Measurements from ENCODE around the gene VGLL4. TPM values are rescaled to one million over a fixed set of nuclear protein-coding genes. Genes with fewer than 3 reads are reported as not detected.

Gene VGLL4
- total and polyA plus RNA-seq, 5 donors, result 40.9 to 66.9 (median 53.2) TPM

DNA sequence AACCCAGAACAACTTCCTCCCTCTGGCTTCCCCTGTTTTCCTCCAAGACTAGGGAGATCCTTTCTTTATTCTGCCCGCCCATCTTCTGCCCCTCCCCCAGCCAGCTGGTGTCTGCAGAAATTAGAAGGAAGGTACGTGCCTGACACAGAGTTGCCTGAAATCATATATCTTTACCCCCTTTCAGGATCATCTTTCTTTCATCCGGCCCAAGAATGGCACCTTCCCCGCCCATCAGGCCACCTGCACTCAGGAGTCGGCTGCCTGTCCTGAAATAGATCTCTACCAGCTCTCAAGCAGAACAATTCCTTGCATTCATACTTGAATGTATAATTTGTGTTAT lies 133.7 kb downstream of the VGLL4 start:
- no peaks in the 10 kb centered on the region for H3K9me3 ChIP-seq (ENCODE audit: control insufficient read depth, low read length)
- ATAC-seq (no peak), DNase-seq (peak in 1 of 3 donors; percentile 72)
- H3K4me3 ChIP-seq (ENCODE audit: low read length), result peak overlapping the region; percentile 3
- no peaks in the 10 kb centered on the region for H3K27me3 ChIP-seq (ENCODE audit: control insufficient read depth, insufficient read depth)
- WGBS, result 41% methylated on average over 5 of the region's 5 CpGs
- H3K4me1 ChIP-seq (ENCODE audit: control insufficient read depth, insufficient read depth, low read length), result peaks cover 21% of the 10 kb centered on the region
- peak overlapping the region; percentile 66 for H3K27ac ChIP-seq (ENCODE audit: low read length)
- intact Hi-C loops (cut with DNase I), result no loop called here

DNA sequence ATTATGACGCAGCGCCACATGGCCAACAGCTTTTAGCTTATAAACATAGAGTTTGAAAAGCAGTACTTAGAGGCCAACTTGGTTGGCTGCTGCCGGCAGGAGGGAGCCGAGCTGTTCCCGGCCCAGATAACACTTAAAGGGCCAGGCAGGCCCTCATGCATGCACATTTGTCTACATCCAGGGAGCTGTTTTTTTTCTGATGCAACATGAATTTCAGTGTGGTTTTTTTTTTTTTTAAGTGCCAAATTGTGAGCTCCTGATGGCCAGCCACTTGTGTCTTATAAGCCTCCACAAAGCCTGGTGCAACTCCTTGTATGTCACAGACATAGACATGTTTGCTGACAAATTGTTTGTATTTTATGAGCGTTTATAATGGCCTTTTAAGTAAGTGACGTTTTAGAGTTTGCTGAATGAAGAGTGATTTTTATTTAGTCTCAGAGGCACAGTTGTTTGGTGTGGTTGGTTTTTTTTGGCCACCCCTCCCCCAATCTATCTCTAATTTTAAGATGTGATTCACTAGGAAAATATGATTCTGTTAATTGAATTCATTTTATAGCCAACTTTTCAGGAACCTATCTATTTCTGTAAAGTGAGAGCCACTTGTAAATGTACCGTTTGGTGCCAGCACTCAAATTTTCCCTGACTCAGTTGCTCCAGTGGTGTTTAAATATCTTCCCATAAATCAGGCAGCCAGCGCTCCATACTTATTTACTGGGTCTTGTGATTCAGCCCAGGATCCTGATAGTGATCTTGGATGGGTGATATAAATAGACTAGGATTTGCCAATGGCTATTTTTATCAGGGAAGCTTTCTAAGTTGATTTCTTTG lies 134.3 kb downstream of the VGLL4 start:
- Histone ChIP-seq H3K9me3 (ENCODE audit: control insufficient read depth, low read length) (no peaks in the 10 kb centered on the region), H3K27ac (ENCODE audit: low read length) (peak overlapping the region; percentile 66), H3K4me3 (ENCODE audit: low read length) (peak overlapping the region; percentile 3), H3K27me3 (ENCODE audit: control insufficient read depth, insufficient read depth) (no peaks in the 10 kb centered on the region), H3K4me1 (ENCODE audit: control insufficient read depth, insufficient read depth, low read length) (peaks cover 19% of the 10 kb centered on the region)
- peak; percentile 83 to 93 (median 90) for DNase-seq
- intact Hi-C loops (cut with DNase I), result no loop called here
- WGBS, result 12% methylated on average over 9 of the region's 9 CpGs
- peak; percentile 94 to 96 for ATAC-seq

DNA sequence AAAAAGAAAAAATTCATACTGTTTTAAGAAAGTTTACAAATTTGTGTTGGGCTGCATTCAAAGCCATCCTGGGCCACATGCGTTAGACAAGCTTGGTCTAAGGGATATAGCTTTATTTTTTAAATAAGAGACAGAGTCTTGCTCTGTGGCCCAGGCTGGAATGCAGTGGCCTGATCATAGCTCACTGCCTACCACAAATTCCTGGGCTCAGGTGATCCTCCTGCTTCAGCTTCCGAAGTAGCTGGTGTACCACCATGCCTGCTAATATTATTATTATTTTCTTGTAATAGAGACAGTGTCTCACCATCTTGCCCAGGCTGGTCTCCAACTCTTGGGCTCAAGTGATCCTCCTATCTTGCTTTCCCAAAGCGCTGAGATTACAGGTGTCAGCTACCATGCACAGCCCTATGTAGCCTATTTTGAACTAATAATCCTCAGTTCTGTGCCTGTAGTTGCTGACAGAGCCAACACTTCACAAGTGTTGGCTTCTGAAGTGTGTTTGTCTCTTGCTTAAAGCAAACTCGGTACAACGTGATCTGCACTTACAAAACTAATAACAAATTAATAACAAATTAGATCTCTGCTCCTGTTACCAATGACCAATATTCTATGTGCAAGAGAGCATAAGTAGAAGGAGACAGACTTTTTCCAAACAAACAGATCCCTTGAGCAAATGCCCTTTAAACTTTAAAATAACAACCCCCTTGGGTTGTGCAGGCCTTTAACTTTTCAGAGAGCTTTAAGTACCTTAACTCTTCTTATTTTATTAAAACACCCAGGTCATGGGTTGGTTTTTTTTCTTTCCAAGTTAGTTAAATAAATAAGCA lies 135.2 kb downstream of the VGLL4 start:
- H3K27me3 ChIP-seq (ENCODE audit: control insufficient read depth, insufficient read depth), result no peaks in the 10 kb centered on the region
- DNase-seq (no peak), ATAC-seq (peak; percentile 20 to 67)
- peak overlapping the region; percentile 93 for H3K27ac ChIP-seq (ENCODE audit: low read length)
- intact Hi-C loops (cut with DNase I), result no loop called here
- 49% methylated on average over 5 of the region's 5 CpGs for WGBS
- H3K4me3 ChIP-seq (ENCODE audit: low read length), result peak overlapping the region; percentile 3
- no peaks in the 10 kb centered on the region for H3K9me3 ChIP-seq (ENCODE audit: control insufficient read depth, low read length)
- H3K4me1 ChIP-seq (ENCODE audit: control insufficient read depth, insufficient read depth, low read length), result peaks cover 14% of the 10 kb centered on the region

DNA sequence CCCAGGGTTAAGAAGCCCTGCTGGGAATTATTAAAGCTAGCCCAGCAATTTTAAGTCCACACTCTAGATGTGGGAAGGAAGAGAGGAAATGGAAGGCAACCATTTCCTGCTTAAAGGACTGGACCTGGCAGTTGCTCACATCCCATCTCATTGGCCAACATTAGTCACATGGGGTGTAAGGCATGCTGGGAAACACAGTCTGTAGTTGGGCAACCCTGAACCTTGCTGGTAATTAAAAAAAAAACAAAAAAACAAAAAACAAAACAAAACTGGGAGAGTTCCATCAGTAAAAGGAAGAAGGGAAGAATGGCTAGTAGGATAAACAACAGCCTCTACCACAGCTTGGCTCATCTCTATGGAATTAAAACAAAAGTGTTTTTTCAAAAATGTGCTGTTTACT lies 136.0 kb downstream of the VGLL4 start:
- no peak overlapping the region for H3K4me3 ChIP-seq (ENCODE audit: low read length)
- ATAC-seq (no peak), DNase-seq (no peak)
- H3K9me3 ChIP-seq (ENCODE audit: control insufficient read depth, low read length), result no peaks in the 10 kb centered on the region
- no peaks in the 10 kb centered on the region for H3K27me3 ChIP-seq (ENCODE audit: control insufficient read depth, insufficient read depth)
- intact Hi-C loops (cut with DNase I), result no loop called here
- H3K27ac ChIP-seq (ENCODE audit: low read length), result peak overlapping the region; percentile 59
- H3K4me1 ChIP-seq (ENCODE audit: control insufficient read depth, insufficient read depth, low read length), result peaks cover 14% of the 10 kb centered on the region

Other genes with a start within 250 kb of the VGLL4 start
- gene TAMM41, start 203.0 kb upstream of the VGLL4 start, total RNA-seq, result 10 to 100 TPM in 3 of 4 donors, 1 to 10 TPM in 1; 9.8 to 11.1 (median 10.8) TPM
- 9.9 TPM for gene TAMM41, start 203.0 kb upstream of the VGLL4 start, polyA plus RNA-seq